ENCODE data around the gene KRTAP6-2.

Gene KRTAP6-2, protein sequence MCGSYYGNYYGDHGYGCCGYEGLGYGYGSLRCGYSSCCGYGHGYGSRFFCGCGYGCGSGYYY

DNA sequence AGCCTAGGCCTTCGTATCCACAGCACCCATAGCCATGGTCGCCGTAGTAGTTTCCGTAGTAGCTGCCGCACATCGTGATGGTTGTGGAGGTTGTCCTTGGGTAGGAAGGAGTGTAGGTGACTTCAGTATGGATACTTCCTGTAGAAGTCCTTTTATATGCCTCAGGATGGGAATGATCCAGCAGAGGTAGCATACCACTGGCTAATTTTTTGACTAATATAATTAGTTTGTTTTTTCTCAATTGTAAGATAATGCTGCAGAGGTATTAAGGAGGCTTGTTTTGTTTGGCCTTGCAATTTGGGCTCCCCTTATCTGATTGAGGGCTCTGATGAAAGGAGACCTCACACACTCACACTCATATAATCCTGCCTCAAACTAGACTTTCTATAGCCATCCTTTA, at the start of gene KRTAP6-2:
KRTAP6-2 (minus strand) TSS at position 101 of the 400 bp plus-strand sequence; CDS start at position 73, 28 bp downstream.
- TF ChIP-seq, protein P1, sequence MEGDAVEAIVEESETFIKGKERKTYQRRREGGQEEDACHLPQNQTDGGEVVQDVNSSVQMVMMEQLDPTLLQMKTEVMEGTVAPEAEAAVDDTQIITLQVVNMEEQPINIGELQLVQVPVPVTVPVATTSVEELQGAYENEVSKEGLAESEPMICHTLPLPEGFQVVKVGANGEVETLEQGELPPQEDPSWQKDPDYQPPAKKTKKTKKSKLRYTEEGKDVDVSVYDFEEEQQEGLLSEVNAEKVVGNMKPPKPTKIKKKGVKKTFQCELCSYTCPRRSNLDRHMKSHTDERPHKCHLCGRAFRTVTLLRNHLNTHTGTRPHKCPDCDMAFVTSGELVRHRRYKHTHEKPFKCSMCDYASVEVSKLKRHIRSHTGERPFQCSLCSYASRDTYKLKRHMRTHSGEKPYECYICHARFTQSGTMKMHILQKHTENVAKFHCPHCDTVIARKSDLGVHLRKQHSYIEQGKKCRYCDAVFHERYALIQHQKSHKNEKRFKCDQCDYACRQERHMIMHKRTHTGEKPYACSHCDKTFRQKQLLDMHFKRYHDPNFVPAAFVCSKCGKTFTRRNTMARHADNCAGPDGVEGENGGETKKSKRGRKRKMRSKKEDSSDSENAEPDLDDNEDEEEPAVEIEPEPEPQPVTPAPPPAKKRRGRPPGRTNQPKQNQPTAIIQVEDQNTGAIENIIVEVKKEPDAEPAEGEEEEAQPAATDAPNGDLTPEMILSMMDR (IDR thresholded peaks at IDR 0.05; ENCODE audit: control insufficient read depth, insufficient read depth, low read depth, low read length, missing control alignments), result no peak
- no peak within 1 kb of the TSS for H3K4me3 ChIP-seq (ENCODE audit: control insufficient read depth, low read depth, low read length)
- no peak for DNase-seq (ENCODE audit: low read depth)

DNA sequence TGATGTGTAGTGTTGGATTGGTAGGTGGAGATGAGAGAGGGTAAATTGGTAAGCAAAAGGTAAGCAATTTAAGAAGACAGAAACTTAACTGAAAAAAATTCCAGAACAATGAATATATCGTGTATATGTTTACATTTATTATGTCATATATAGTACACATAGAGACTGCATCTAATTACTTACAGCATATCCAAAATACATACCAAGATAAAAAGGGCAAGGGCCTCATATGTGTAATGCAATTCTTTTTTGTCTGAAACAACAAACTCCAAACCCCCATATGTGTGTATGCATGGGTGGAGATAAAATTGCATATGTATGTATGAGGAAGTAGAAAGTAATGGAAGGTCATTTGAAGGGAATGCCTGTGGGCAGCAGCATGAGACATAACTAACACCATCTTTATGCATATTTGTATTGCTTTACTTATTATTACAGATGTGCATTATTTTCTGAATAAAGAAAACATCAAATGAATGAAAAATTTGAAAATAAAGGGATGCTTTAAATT, 48.3 kb upstream of the KRTAP6-2 start:
- H3K4me3 ChIP-seq (ENCODE audit: control insufficient read depth, low read depth, low read length), result no peak overlapping the region
- no peak for DNase-seq (ENCODE audit: low read depth)
- TF ChIP-seq, protein P1 (IDR thresholded peaks at IDR 0.05; ENCODE audit: control insufficient read depth, insufficient read depth, low read depth, low read length, missing control alignments), result no peak

DNA sequence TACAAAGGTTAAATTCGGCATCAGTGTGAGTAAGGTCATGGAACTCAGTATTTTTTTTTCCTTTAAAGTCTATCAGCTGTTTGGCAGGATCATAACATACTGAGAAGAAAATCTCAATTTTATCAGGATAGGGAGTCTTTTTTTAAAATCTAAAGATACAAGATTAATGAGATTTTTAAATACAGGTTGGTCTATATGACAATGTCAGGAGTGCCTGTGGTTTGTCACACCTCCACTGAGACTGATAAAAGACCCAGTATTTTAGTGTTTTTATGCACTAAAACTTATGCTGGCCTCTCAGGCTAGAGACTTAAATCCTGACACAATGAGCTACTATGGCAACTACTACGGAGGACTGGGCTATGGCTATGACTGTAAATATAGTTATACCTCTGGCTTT, 43.9 kb upstream of the KRTAP6-2 start, which contains the start of gene KRTAP20-3:
KRTAP20-3 (plus strand) TSS at position 301 of the 400 bp plus-strand sequence.
- no peak within 1 kb of the TSS for H3K4me3 ChIP-seq (ENCODE audit: control insufficient read depth, low read depth, low read length)
- no peak for DNase-seq (ENCODE audit: low read depth)
- TF ChIP-seq, protein P1 (IDR thresholded peaks at IDR 0.05; ENCODE audit: control insufficient read depth, insufficient read depth, low read depth, low read length, missing control alignments), result no peak

DNA sequence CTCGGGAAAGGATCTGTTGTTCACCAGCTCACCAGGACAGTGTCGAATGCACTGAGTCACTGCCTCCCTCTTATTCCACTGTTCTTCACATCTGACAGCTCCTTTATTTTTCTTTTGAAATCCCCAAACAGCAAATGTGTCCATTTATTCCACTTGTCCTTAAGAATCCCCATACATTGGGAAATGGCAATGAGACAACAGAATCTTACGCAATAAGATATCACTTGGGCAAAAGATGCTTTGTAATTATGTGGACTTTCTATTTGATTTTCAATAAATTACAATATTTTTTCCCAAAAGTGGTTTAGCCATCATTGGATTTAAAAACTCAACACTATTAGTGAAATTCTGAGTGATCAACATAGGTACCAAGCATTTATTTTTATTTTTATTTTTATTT, 40.0 kb upstream of the KRTAP6-2 start:
- no peak for DNase-seq (ENCODE audit: low read depth)
- no peak overlapping the region for H3K4me3 ChIP-seq (ENCODE audit: control insufficient read depth, low read depth, low read length)
- TF ChIP-seq, protein P1 (IDR thresholded peaks at IDR 0.05; ENCODE audit: control insufficient read depth, insufficient read depth, low read depth, low read length, missing control alignments), result no peak

DNA sequence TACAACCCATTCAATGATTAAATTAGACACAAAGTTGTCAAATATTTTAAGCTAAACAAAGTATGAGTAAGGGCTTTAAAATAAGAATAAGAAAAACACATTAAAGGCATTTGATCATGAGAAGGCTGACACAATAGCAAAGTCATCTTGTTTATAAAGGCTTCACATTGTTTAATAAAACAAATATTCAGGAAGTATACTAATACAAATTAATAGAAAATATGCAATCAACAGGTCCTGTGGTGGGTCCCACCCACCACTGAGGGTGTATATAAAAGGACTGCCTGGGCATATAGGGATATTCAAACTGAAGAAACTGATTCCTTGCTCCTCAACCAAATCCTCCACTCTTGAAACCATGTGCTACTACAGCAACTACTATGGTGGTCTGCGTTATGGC, 36.2 kb upstream of the KRTAP6-2 start, which contains the start of gene KRTAP20-2:
KRTAP20-2 (plus strand) TSS at position 301 of the 400 bp plus-strand sequence; CDS start at position 359, 58 bp downstream.
- H3K4me3 ChIP-seq (ENCODE audit: control insufficient read depth, low read depth, low read length), result no peak within 1 kb of the TSS
- no peak for DNase-seq (ENCODE audit: low read depth)
- TF ChIP-seq, protein P1 (IDR thresholded peaks at IDR 0.05; ENCODE audit: control insufficient read depth, insufficient read depth, low read depth, low read length, missing control alignments), result no peak

DNA sequence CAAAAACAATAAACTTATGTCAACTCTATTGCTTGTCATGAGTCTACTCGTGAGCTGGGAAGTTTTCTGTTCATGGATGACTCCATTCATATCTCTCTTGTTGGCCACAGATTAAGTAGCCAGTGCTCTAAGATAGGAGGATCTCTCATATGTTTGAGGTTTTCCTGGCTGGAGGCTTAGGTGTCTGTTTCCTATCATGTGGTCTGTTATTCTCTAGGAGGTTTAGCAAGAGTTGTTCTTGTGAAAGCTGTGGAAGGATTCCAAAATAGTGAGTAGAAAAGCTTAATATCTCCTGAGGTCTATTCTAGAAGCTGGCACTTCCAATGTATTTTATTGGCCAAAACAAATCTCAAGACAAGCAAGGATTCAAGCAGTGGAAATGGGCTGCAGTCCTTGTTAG, 30.5 kb upstream of the KRTAP6-2 start:
- DNase-seq (ENCODE audit: low read depth), result no peak
- H3K4me3 ChIP-seq (ENCODE audit: control insufficient read depth, low read depth, low read length), result no peak overlapping the region
- TF ChIP-seq, protein P1 (IDR thresholded peaks at IDR 0.05; ENCODE audit: control insufficient read depth, insufficient read depth, low read depth, low read length, missing control alignments), result no peak
